Stimulated activated CD4-positive, alpha-beta T cell treated with anti-CD3 and anti-CD28 coated beads, Interleukin-15, amount 100 ng/mL, for 24 hours (primary cell): ENCODE data around the gene AMER3.
"Not testable (repeated sequence)": the region's sequence is repeated elsewhere in the genome, so short reads cannot be mapped to it uniquely, and the experiment has no call there.

Experiments
- DNase-seq: peaks from one replicate; pipeline ENCODE4 v3.0.0-alpha.2; 2020

Gene AMER3

GRCh38 chr2:130755256-130756052 is at the start of gene AMER3:
Gene AMER3 (plus strand): TSS chr2:130755540. CDS start chr2:130762073, 6,533 bp downstream.
- DNase-seq = no peak

- not testable (repeated sequence) for DNase-seq
Measured at GRCh38 chr2:130714795-130715194, 40.5 kb upstream of the AMER3 start.

GRCh38 chr2:130720036-130720435 is 35.3 kb upstream of the AMER3 start:
- no peak for DNase-seq

- no peak for DNase-seq
Measured at GRCh38 chr2:130720528-130720927, 34.8 kb upstream of the AMER3 start.

- DNase-seq = no peak
Measured at GRCh38 chr2:130724455-130724854, 30.9 kb upstream of the AMER3 start.

GRCh38 chr2:130726614-130727180 is 28.6 kb upstream of the AMER3 start:
- DNase-seq = no peak

GRCh38 chr2:130727286-130727924 is 27.9 kb upstream of the AMER3 start:
- DNase-seq = peak; percentile 90

GRCh38 chr2:130728007-130728454 is 27.3 kb upstream of the AMER3 start:
- DNase-seq = peak; percentile 44

GRCh38 chr2:130728549-130729316 is 26.6 kb upstream of the AMER3 start, which contains the start of gene GPR148:
Gene GPR148 (plus strand): TSS chr2:130729070. CDS start chr2:130729152, 82 bp downstream.
- no peak for DNase-seq

- DNase-seq = no peak
Measured at GRCh38 chr2:130729322-130730299, 25.7 kb upstream of the AMER3 start.

GRCh38 chr2:130732257-130732656 is 23.1 kb upstream of the AMER3 start:
- not testable (repeated sequence) for DNase-seq

- DNase-seq = no peak
Measured at GRCh38 chr2:130735200-130735599, 20.1 kb upstream of the AMER3 start.

- DNase-seq = no peak
Measured at GRCh38 chr2:130736487-130736886, 18.9 kb upstream of the AMER3 start.

- DNase-seq = no peak
Measured at GRCh38 chr2:130737592-130737991, 17.7 kb upstream of the AMER3 start.

GRCh38 chr2:130740671-130741070 is 14.7 kb upstream of the AMER3 start:
- no peak for DNase-seq

- no peak for DNase-seq
Measured at GRCh38 chr2:130743278-130743677, 12.1 kb upstream of the AMER3 start.

GRCh38 chr2:130744287-130745117 is 10.8 kb upstream of the AMER3 start:
- no peak for DNase-seq

GRCh38 chr2:130749078-130749477 is 6.3 kb upstream of the AMER3 start:
- no peak for DNase-seq

GRCh38 chr2:130749641-130750040 is 5.7 kb upstream of the AMER3 start:
- DNase-seq = no peak

GRCh38 chr2:130754811-130755210 is 529 bp upstream of the AMER3 start:
- no peak for DNase-seq
